ENCODE results near the gene SKOR1. TPM values are rescaled to one million over a fixed set of nuclear protein-coding genes. Genes with fewer than 3 reads are reported as not detected.

The SKOR1 gene
- total and polyA plus RNA-seq, 2 donors: 0.21 to 0.60 TPM

GRCh38 chr15:67828969-67829646 lies 3.8 kb downstream of the SKOR1 start:
- Histone ChIP-seq H3K4me1 (ENCODE audit: insufficient read depth) (peaks cover 4% of the 10 kb centered on the region), H3K36me3 (ENCODE audit: insufficient read depth) (no peaks in the 10 kb centered on the region), H3K27ac (ENCODE audit: low read depth) (no peak overlapping the region), H3K4me3 (ENCODE audit: low read depth, low read length) (no peak overlapping the region)
- 14% methylated on average over 54 of the region's 54 CpGs for WGBS
- no peak for DNase-seq (ENCODE audit: extremely low spot score)

GRCh38 chr15:67829647-67830504 lies 4.6 kb downstream of the SKOR1 start:
- Histone ChIP-seq H3K36me3 (ENCODE audit: insufficient read depth) (no peaks in the 10 kb centered on the region), H3K27ac (ENCODE audit: low read depth) (no peak overlapping the region), H3K4me3 (ENCODE audit: low read depth, low read length) (no peak overlapping the region), H3K4me1 (ENCODE audit: insufficient read depth) (peaks cover 4% of the 10 kb centered on the region)
- 24% methylated on average over 68 of the region's 68 CpGs for WGBS
- DNase-seq (ENCODE audit: extremely low spot score): no peak

GRCh38 chr15:67831363-67831762 lies 6.1 kb downstream of the SKOR1 start:
- H3K27ac ChIP-seq (ENCODE audit: low read depth): no peak overlapping the region
- peaks cover 4% of the 10 kb centered on the region for H3K4me1 ChIP-seq (ENCODE audit: insufficient read depth)
- no peak overlapping the region for H3K4me3 ChIP-seq (ENCODE audit: low read depth, low read length)
- no peaks in the 10 kb centered on the region for H3K36me3 ChIP-seq (ENCODE audit: insufficient read depth)
- DNase-seq (ENCODE audit: extremely low spot score): no peak

DNA sequence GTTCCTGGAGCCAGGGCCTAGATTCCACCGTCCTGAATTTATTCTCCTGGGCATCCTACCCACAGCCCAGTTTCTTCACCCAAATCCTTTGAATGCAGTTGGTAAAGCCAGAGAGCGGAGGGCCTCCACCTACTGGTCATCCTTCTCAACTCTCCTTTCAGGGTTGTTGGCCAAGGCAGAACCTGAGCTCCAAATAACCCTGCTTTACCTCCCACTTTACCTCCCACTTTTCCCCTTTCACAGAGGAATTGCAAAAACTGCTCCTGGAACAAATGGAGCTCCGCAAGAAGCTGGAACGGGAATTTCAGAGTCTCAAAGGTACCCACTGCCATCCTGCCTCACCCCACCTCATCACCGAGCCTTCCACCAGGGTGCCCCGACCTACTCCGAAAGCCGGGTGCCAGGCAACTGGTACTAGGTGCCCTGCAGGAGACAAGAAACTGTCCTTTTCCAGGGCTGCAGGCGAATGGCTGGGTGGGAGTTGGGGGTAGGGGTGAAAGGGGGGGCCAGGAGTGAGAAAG lies 6.8 kb downstream of the SKOR1 start:
- DNase-seq (ENCODE audit: extremely low spot score): no peak
- no peaks in the 10 kb centered on the region for H3K36me3 ChIP-seq (ENCODE audit: insufficient read depth)
- WGBS: 42% methylated on average over 9 of the region's 9 CpGs
- H3K4me1 ChIP-seq (ENCODE audit: insufficient read depth): peaks cover 4% of the 10 kb centered on the region
- no peak overlapping the region for H3K27ac ChIP-seq (ENCODE audit: low read depth)
- no peak overlapping the region for H3K4me3 ChIP-seq (ENCODE audit: low read depth, low read length)

DNA sequence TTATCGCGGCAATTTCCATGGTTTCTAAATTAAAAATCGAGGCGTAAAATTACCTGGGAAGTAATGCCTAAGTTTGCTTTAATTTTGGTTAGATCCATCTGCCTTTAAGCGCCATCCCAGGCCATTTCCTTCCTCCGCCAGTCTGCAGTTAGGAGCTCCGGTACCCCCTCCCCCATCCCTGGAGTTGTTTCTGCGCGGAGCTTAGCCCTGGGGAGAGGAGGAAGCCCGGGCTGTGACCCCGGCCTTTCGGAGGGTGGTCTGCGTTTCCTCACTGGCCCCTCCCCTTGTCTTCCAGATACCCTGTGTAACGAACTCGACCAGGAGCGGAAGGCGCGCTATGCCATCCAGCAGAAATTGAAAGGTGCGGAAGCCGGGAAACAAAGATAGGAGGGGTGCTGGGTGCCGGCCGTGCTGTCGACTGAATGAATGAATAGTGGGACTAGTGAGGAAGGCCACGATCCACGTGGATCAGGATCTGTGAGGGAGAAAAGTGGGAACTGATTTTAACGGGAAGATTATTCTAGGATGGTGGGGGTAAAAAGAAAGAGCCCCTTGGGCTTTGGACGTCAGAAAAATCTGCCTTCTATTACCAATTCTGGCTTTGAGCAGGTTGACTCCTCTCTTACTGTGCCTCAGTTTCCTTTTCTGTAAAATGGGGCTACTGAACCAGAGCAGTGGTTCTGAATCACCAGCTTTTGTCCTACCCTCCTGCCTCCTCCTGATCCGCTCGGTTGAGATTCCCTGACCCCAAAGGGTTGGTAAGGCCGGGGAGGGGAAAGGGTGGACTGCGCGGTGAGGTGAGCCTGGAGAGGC lies 7.8 kb downstream of the SKOR1 start:
- Histone ChIP-seq H3K4me3 (ENCODE audit: low read depth, low read length) (no peak overlapping the region), H3K36me3 (ENCODE audit: insufficient read depth) (no peaks in the 10 kb centered on the region), H3K27ac (ENCODE audit: low read depth) (no peak overlapping the region), H3K4me1 (ENCODE audit: insufficient read depth) (peaks cover 1% of the 10 kb centered on the region)
- 12% methylated on average over 32 of the region's 32 CpGs for WGBS
- no peak for DNase-seq (ENCODE audit: extremely low spot score)

- DNase-seq (ENCODE audit: extremely low spot score): no peak
- Histone ChIP-seq H3K36me3 (ENCODE audit: insufficient read depth) (no peaks in the 10 kb centered on the region), H3K27ac (ENCODE audit: low read depth) (no peak overlapping the region), H3K4me3 (ENCODE audit: low read depth, low read length) (peak overlapping the region; percentile 33), H3K4me1 (ENCODE audit: insufficient read depth) (peaks cover 1% of the 10 kb centered on the region)
- 3% methylated on average over 44 of the region's 44 CpGs for WGBS
Observed at GRCh38 chr15:67833710-67834511, 8.6 kb downstream of the SKOR1 start.

- Histone ChIP-seq H3K4me1 (ENCODE audit: insufficient read depth) (no peaks in the 10 kb centered on the region), H3K27ac (ENCODE audit: low read depth) (no peak overlapping the region), H3K36me3 (ENCODE audit: insufficient read depth) (no peaks in the 10 kb centered on the region), H3K4me3 (ENCODE audit: low read depth, low read length) (peak overlapping the region; percentile 33)
- WGBS: 5% methylated on average over 59 of the region's 59 CpGs
- no peak for DNase-seq (ENCODE audit: extremely low spot score)
Observed at GRCh38 chr15:67834581-67835296, 9.4 kb downstream of the SKOR1 start.

DNA sequence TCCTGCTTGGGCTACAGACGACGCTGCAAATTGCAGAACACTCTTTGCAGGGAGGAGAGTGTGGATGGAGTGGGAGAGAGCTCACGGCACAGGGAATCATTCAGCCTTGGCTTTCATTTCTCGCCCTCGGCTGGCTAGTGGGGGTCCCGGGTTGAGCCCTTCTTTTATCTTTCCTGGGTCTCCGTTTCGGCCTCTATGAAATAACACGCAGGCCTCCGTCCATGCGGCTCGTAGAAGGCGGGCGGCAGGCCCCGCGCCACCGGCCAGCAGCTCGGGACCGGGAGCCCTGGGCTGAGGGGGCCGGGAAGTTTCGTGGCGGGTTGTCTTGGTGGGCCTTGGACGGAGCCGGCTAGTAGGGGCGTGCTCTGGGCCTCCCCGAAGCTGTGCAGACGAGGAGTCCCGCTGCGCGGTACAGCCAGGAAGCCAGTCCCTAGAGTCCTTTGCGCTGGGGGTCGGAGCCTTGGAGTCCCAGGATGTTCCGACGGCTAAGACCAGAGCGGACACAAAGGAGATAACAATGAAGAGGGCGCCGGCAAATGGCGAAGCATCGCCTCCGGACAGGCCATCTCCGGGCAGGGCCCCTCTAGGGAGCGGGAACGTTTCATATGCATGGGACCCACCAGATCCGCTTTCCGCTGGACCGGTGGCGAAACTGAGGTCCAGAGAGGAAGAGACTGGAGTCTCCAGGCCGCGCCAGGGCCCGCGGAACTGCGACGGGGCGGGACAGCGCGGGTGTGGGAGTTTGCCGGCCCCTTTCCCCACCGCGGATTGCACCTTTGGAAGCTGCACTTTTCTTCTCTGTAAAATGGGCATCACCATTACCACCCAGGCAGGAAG lies 10.2 kb downstream of the SKOR1 start:
- Histone ChIP-seq H3K27ac (ENCODE audit: low read depth) (no peak overlapping the region), H3K4me1 (ENCODE audit: insufficient read depth) (no peaks in the 10 kb centered on the region), H3K36me3 (ENCODE audit: insufficient read depth) (no peaks in the 10 kb centered on the region), H3K4me3 (ENCODE audit: low read depth, low read length) (peak overlapping the region; percentile 33)
- 25% methylated on average over 59 of the region's 59 CpGs for WGBS
- DNase-seq (ENCODE audit: extremely low spot score): no peak

DNA sequence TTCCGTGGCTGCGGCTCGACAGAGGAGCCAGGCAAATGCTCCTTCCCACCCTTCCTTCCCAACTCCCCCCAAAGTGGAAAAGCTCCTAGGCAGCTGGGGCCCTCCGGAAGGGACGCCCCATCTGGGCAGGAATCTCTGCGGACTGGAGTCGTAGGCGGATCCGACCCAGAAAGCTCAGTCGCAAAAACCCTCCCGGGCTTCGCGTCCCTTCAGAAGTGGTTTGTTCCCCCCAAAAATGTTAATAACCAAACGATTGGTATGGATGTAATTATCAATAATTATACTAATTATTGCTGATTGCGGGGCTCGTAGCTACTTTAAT lies 10.8 kb downstream of the SKOR1 start:
- 7% methylated on average over 16 of the region's 16 CpGs for WGBS
- peak overlapping the region; percentile 33 for H3K4me3 ChIP-seq (ENCODE audit: low read depth, low read length)
- H3K27ac ChIP-seq (ENCODE audit: low read depth): no peak overlapping the region
- H3K4me1 ChIP-seq (ENCODE audit: insufficient read depth): no peaks in the 10 kb centered on the region
- no peaks in the 10 kb centered on the region for H3K36me3 ChIP-seq (ENCODE audit: insufficient read depth)
- no peak for DNase-seq (ENCODE audit: extremely low spot score)

DNA sequence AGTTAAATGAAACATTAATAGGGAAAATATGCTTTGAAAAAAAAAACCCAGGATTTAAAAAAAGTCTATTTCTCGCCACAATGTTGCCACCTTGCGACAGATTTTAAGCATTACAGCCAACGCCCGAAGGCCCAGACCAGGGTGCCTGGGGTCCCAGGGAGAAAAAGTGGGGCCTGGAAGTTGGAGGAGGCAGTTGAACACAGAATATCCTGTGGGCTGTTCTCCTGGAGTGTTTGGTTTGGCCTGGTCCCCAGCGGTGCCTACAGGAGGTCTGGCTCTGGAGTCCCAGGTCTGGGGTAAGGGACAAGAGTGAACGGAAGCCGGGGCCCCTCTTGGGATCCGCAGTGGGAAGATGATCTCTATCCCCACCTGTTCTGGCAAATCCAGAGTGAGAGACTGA lies 11.2 kb downstream of the SKOR1 start:
- Histone ChIP-seq H3K4me1 (ENCODE audit: insufficient read depth) (no peaks in the 10 kb centered on the region), H3K4me3 (ENCODE audit: low read depth, low read length) (no peak overlapping the region), H3K36me3 (ENCODE audit: insufficient read depth) (no peaks in the 10 kb centered on the region), H3K27ac (ENCODE audit: low read depth) (no peak overlapping the region)
- 39% methylated on average over 8 of the region's 8 CpGs for WGBS
- no peak for DNase-seq (ENCODE audit: extremely low spot score)

GRCh38 chr15:67836955-67837354 lies 11.6 kb downstream of the SKOR1 start:
- Histone ChIP-seq H3K36me3 (ENCODE audit: insufficient read depth) (no peaks in the 10 kb centered on the region), H3K4me3 (ENCODE audit: low read depth, low read length) (no peak overlapping the region), H3K27ac (ENCODE audit: low read depth) (no peak overlapping the region), H3K4me1 (ENCODE audit: insufficient read depth) (no peaks in the 10 kb centered on the region)
- 80% methylated on average over 2 of the region's 2 CpGs for WGBS
- DNase-seq (ENCODE audit: extremely low spot score): no peak

- H3K4me1 ChIP-seq (ENCODE audit: insufficient read depth): no peaks in the 10 kb centered on the region
- H3K36me3 ChIP-seq (ENCODE audit: insufficient read depth): no peaks in the 10 kb centered on the region
- no peak for DNase-seq (ENCODE audit: extremely low spot score)
- H3K27ac ChIP-seq (ENCODE audit: low read depth): no peak overlapping the region
- WGBS: 7% methylated on average over 25 of the region's 25 CpGs
- no peak overlapping the region for H3K4me3 ChIP-seq (ENCODE audit: low read depth, low read length)
Observed at GRCh38 chr15:67838789-67839332, 13.6 kb downstream of the SKOR1 start.
